Thyroid gland (tissue), 4 donors: ENCODE measurements around the gene STK17B. TPM values are rescaled to one million over a fixed set of nuclear protein-coding genes. Genes with fewer than 3 reads are reported as not detected.

Experiments
- DNase-seq, 2 donors: peaks; one replicate each; pipeline ENCODE4 v3.0.0-alpha.2; 2019
- H3K27ac ChIP-seq, 3 donors: fragments of 200-600 bp; sonication (generic); 1 replicate in 2 of 3; 2 replicates in 1 of 3; pipeline ENCODE4 v1.5.1; 2016 to 2019; ENCODE audit warnings: mild to moderate bottlenecking in 1 of 3, moderate library complexity in 1 of 3
- H3K27me3 ChIP-seq: fragments of 200-600 bp; sonication (generic); one replicate; pipeline ENCODE4 v1.5.1; 2019
- H3K36me3 ChIP-seq, 2 donors: fragments of 200-600 bp; sonication (generic); one replicate each; pipeline ENCODE4 v1.5.1; 2016 to 2019
- H3K4me1 ChIP-seq, 2 donors: fragments of 200-600 bp; sonication (generic); one replicate each; pipeline ENCODE4 v1.5.1; 2017 to 2019
- H3K4me3 ChIP-seq, 3 donors: fragments of 200-600 bp; sonication (generic); replicated peaks in 1 of 3; 1 replicate in 2 of 3; 2 replicates in 1 of 3; pipeline ENCODE4 v1.5.1; 2016; ENCODE audit warnings: mild to moderate bottlenecking in 1 of 3
- H3K9me3 ChIP-seq: fragments of 200-600 bp; sonication (generic); one replicate; pipeline ENCODE4 v1.5.1; 2017
- POLR2A ChIP-seq, 2 donors: fragments of 450-650 bp; IDR thresholded peaks; one replicate each; pipeline ENCODE4 v1.6.1; 2017; ENCODE audit warnings: antibody characterized with exemption in 2 of 2, mild to moderate bottlenecking in 2 of 2, moderate library complexity in 1 of 2
- WGBS, 2 donors: methylation state at CpG; one replicate each; pipeline ENCODE4 v1.1.5; 2017; 5-methylcytosine and 5-hydroxymethylcytosine counted together
- intact Hi-C: fragments of 100-400 bp; cut with DNase I; formaldehyde crosslinking; loops from one replicate; pipeline ENCODE4 v1.15.1; 2023
- total RNA-seq, 4 donors: library from RNA; depleted of rRNA; stranded (reverse); fragments of >200 nt; gene quantifications; one replicate each; pipeline ENCODE4 v1.2.3, GENCODE V29; 2016
- TF ChIP-seq, protein P1 (sequence below), 6 experiments: fragments of 200-600 bp in 3 of 6; fragments of 450-650 bp in 3 of 6; sonication (generic) in 3 of 6; IDR thresholded peaks; one replicate each; pipeline ENCODE4 v1.5.1; 2016 to 2019; ENCODE audit warnings: antibody characterized with exemption in 6 of 6, mild to moderate bottlenecking in 2 of 6, inconsistent platforms in 1 of 6, moderate library complexity in 1 of 6

Gene STK17B
- total RNA-seq, 4 donors from 2014 or later = 19.4 to 86.9 (median 33.9) TPM

DNA sequence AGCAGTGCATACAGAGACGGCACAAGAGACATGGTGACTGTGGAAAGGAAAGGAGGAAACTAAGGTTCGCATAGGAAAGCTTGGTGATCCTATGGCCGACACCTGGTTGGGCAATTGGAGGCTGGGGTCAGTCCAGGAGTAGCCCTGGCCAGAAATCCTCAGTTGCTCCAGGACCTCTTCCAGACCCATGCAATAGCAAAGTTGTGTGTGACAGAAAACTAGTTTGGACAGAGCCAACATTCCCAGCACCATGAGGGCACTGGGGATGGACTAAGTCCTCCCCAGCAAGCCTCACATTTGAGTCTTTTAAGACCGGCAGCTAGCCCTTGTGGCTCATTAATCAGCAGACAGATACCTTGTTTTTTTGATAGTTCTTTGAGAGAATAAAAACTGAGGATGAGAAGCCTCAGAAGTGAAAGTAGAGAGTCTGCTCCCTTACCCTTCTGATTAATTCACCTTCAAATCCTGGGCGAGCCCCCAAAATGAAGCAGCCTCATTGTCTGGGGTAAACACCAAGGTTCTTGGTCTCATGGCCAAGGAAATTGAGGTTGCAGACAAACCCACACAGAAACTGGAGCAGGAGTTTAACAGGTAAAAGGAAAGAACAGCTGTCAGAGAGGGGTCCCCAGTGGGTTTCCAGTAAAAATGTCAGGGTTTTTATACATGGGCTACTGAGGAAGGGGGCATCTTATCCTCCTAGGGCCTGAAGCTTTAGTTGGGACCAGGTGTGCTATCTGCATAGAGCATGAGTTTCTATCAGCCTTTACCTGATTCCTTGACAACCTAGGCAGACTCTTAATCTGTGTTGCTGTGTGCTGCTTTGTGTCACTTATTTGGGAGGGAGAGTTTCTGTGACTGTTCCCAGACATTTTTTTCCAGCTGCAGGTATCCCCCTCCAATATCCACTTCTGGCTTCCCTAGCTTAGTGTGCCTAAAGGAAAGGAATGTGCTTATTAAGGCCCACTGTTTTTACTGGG lies 39.1 kb downstream of the STK17B start:
- peak in 1 of 2 donors; percentile 14 for DNase-seq
- Histone ChIP-seq H3K4me3 (no peak overlapping the region), H3K9me3 (no peaks in the 10 kb centered on the region), H3K27ac (no peak overlapping the region), H3K36me3 (peaks cover 0 to 10% of the 10 kb centered on the region in 2 donors), H3K4me1 (no peaks in the 10 kb centered on the region), H3K27me3 (no peaks in the 10 kb centered on the region)
- intact Hi-C loops = no loop called here
- TF ChIP-seq, protein P1, sequence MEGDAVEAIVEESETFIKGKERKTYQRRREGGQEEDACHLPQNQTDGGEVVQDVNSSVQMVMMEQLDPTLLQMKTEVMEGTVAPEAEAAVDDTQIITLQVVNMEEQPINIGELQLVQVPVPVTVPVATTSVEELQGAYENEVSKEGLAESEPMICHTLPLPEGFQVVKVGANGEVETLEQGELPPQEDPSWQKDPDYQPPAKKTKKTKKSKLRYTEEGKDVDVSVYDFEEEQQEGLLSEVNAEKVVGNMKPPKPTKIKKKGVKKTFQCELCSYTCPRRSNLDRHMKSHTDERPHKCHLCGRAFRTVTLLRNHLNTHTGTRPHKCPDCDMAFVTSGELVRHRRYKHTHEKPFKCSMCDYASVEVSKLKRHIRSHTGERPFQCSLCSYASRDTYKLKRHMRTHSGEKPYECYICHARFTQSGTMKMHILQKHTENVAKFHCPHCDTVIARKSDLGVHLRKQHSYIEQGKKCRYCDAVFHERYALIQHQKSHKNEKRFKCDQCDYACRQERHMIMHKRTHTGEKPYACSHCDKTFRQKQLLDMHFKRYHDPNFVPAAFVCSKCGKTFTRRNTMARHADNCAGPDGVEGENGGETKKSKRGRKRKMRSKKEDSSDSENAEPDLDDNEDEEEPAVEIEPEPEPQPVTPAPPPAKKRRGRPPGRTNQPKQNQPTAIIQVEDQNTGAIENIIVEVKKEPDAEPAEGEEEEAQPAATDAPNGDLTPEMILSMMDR (IDR thresholded peaks at IDR 0.05) = no peak
- TF ChIP-seq POLR2A (IDR thresholded peaks at IDR 0.05) = no peak
- 86 to 89% methylated on average over 5 of the region's 5 CpGs for WGBS, 2 donors

DNA sequence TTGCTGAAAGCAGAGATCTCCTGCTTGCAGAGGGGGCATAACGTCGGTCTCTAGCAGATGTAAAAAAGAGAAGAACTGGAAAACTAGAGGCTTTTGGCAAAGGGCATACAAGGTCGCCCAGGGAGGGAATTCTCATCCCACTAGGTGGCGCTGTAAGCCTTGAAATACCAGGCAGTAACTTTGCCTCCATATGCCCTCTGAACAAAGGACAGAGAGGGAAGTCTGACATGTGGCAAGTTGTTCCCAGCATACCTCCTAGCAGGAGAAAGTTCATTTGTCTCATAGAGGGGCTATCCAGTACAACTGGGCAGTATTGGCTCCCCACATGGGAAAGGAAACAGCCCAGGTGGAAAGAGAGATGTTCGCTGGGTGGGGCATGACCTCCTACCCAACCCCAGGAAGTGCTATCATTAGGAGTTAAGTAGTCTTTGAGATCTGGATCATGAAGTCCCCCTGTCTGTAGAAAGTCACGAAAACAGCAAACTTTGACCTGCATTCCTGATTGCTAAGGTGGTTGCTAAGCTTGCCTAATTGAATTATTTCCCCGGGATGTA lies 39.9 kb downstream of the STK17B start:
- DNase-seq = peak; percentile 5 to 7
- H3K36me3 ChIP-seq = peaks cover 0 to 5% of the 10 kb centered on the region in 2 donors
- WGBS, 2 donors = 71 to 72% methylated on average over 7 of the region's 7 CpGs
- H3K9me3 ChIP-seq = no peaks in the 10 kb centered on the region
- intact Hi-C loops = no loop called here
- no peaks in the 10 kb centered on the region for H3K4me1 ChIP-seq
- H3K4me3 ChIP-seq = no peak overlapping the region
- TF ChIP-seq POLR2A (IDR thresholded peaks at IDR 0.05) = no peak
- TF ChIP-seq, protein P1 (IDR thresholded peaks at IDR 0.05) = peak in 1 of 6 experiments; percentile 16
- H3K27ac ChIP-seq = no peak overlapping the region
- H3K27me3 ChIP-seq = no peaks in the 10 kb centered on the region

DNA sequence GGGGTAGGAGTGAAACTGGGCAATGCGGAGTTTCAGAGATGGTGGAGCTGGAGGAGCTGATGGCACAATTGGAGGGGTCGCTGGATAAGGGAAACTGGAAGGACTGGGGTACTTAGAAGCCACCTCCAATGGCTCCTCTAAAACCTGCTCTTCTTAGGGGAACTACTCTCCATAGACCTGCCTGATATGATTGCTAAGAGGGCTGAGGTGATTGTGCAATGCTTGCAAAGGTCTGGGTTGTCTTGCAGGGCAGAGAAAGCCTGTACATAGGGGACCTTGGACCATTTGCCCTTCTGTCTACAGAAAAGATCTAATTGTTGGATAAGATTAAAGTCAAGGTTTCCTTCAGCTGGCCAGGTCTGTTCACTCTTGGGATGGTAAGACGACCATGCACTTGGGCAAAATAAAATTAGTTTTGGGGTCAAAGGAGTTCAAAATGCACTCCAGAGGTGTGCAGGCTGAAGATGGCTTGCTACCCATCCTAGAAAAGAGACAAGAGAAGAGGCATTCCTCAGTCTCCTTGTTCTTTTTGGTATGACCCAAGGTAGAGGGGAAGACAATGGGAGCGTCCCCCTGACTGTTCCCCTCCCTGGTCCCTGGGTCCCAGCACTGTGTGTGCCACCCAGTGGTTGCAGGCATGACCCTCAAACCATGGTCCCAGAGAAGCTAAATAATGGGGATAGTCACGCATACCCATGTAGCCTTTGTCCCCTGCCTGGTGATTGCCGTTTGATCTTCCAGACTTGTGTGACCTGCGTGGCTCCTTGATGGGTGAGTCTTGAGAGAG lies 41.1 kb downstream of the STK17B start:
- H3K27me3 ChIP-seq = no peaks in the 10 kb centered on the region
- no peaks in the 10 kb centered on the region for H3K4me1 ChIP-seq
- no peaks in the 10 kb centered on the region for H3K9me3 ChIP-seq
- 96 to 97% methylated on average over 7 of the region's 7 CpGs for WGBS, 2 donors
- intact Hi-C loops = no loop called here
- H3K27ac ChIP-seq = no peak overlapping the region
- H3K36me3 ChIP-seq = no peaks in the 10 kb centered on the region
- DNase-seq = no peak
- TF ChIP-seq, protein P1 (IDR thresholded peaks at IDR 0.05) = no peak
- no peak for TF ChIP-seq POLR2A (IDR thresholded peaks at IDR 0.05)
- H3K4me3 ChIP-seq = no peak overlapping the region

DNA sequence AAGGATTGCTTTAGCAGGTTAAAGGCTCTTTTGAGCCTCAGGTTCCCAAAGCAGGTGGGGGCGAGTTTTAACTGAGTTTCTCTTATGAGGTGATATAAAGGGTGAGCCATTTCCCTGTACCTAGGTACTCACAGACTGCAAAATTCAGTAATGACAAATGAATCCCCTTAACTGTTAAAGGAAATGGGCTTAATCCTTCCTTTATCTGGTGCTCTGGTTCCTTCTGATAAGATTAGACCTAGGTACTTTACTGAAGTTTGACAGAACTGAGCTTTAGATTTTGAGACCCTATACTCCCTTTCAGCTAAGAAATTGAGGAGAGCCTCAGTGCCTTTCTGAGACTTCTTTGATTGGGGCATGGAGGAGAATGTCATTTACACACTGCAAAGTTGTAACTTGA lies 42.6 kb downstream of the STK17B start:
- H3K27me3 ChIP-seq = no peaks in the 10 kb centered on the region
- H3K4me1 ChIP-seq = no peaks in the 10 kb centered on the region
- no peak overlapping the region for H3K4me3 ChIP-seq
- no peaks in the 10 kb centered on the region for H3K36me3 ChIP-seq
- DNase-seq = no peak
- H3K27ac ChIP-seq = no peak overlapping the region
- intact Hi-C loops = no loop called here
- no peak for TF ChIP-seq POLR2A (IDR thresholded peaks at IDR 0.05)
- TF ChIP-seq, protein P1 (IDR thresholded peaks at IDR 0.05) = no peak
- no peaks in the 10 kb centered on the region for H3K9me3 ChIP-seq
- WGBS, 2 donors = 73 to 87% methylated on average over 1 of the region's 1 CpG
